Stimulated activated CD4-positive, alpha-beta T cell treated with anti-CD3 and anti-CD28 coated beads, Interleukin-2, amount 100 ng/mL, for 48 hours (primary cell): ENCODE data around the gene MMP1.

Experiments used
- DNase-seq, 2 donors: peaks; one replicate each; pipeline ENCODE4 v3.0.0-alpha.2; 2020

Gene MMP1

GRCh38 chr11:102802341-102802740, 4.4 kb upstream of the MMP1 start:
- DNase-seq = no peak

DNA sequence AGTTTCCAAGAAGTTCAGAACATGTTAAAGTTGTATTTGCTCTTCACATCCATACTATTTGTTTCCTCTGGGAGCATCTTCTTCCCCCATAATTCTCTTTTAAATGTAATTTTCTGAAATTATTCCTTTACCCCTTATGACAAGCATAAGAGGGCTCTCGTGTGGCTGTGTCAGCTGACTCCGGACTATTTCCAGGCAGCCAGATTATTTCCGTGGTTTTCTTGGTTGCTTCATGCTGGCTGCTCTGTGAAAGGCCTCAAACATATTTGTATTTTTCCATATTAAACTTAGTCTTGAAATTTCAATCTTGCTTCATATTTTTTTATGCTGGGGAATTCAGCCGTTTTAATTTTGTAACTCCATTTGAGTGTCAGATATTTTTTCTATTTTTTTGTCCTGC, 2.8 kb upstream of the MMP1 start:
- DNase-seq = no peak

DNA sequence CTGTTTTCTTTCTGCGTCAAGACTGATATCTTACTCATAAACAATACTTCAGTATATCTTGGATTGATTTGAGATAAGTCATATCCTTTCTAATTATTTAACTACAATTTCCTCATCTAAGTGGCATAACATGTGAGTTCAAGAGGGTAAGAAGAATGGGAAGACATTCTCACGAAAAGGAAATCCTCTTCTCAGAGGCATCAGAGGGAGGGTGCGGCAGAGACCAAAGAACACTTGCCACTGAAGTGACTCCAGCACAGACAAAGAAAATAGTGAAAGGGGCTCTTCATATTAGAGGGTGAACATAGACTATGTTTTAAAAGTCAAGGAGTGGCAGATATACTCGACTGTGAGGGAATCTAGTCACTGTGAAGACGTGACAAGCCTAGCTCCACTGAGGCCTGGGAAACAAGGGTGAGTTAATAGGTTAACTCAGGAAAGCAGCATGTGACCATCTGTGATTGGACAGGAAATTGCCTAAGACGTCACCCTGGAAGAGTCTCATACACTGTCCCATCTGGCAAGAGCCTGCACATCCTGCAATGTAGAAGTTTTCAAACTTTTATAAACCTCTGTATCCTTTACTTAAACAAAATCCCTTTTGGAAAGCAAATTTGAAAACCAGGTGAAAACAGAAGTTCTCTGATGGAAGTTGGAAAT, 1.9 kb upstream of the MMP1 start:
- no peak for DNase-seq

DNA sequence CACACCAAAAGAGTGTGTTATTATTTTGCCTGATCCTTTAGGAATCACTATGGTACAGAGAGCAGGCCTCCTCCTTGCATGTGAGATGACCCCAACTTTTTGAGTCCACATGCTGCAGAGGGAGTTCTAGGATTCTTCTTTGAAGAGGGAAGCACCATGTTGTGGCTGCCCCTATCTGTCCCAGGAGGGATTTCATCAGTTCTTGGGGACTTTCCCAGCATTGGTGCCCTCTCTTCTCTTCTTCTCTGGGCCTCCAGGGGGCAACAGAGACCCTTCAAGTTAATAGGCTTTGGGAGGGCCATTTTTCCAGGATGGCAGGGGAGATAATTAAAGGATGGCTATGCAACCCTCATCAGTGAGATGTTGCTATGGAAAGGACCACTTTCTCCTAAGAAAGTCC, 3.6 kb downstream of the MMP1 start:
- peak in 1 of 2 donors; percentile 2 for DNase-seq

- DNase-seq = no peak
Observed at GRCh38 chr11:102793677-102794290, 4.2 kb downstream of the MMP1 start.

GRCh38 chr11:102792604-102793003, 5.4 kb downstream of the MMP1 start:
- no peak for DNase-seq

DNA sequence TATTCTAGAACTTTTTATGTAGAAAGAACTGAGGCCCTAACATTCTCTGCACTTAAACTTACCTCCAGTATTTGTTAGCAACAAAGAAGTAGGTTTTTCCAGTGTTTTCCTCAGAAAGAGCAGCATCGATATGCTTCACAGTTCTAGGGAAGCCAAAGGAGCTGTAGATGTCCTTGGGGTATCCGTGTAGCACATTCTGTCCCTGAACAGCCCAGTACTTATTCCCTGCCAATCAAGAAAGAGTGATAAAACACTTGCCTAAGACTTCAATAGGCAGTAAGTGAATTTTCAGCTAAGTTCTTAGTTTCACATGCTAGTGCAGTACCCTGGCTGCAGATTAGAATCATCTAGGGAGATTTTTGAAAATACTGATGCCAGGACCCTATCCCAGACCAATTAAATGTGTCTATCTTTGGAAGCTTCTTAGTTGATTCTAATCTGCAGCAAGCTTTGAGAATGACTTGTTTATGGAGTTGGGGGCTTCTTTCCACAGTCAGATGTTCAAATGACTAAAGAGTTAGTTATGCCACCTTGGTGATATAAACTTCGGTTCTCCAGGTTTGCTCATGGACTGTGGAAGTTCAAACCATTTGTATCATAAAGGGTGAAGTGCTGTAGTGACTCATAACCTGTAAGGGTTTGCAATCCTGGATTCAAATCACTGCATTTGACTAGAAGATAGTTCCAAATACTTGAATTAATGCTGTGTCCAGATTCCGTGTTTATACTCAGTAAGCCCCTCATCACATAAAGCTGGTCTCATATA, 6.5 kb downstream of the MMP1 start:
- no peak for DNase-seq

DNA sequence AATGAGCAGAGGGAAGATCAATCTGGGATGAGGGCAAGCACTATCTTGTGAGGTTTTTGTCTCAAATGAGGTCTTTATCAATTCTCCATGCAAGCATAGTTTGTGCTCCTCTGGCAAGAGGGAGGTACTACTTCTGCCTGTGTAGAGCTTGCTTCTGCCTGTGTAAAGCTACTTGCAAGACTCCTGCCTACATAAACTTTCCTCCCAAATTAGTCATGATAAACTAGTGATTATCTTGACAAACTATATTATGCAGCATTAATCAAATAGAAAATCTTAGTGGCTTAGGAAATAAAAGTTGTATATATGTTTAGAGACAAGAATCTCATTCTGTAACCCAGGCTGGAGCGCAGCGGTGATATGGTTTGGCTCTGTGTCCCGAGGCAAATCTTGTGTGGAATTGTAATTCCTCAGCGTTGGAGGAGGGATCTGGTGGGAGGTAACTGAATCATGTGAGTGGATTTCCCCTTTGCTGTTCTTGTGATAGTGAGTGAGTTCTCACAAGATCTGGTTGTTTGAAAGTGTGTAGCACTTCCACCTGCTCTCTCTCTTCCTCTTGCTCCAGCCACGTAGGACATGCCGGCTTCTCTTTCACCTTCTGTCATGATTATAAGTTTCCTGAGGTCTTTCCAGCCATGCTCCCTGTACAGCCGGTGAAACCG, 9.5 kb downstream of the MMP1 start:
- DNase-seq = no peak

DNA sequence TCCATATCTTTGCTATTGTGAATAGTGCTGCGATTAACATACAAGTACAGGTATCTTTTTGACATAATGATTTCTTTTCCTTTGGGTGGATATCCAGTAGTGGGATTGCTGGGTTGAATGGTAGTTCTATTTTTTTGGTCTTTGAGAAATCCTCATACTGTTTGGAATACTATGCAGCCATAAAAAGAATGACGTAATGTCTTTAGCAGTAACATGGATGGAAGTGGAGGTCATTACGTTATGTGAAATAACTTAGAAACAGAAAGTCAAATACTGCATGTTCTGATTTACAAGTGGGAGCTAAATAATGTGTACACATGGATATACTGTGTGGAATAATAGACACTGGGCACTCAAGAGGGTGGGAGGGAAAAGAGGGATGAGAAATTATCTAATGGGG, 13.6 kb downstream of the MMP1 start:
- DNase-seq = no peak

DNA sequence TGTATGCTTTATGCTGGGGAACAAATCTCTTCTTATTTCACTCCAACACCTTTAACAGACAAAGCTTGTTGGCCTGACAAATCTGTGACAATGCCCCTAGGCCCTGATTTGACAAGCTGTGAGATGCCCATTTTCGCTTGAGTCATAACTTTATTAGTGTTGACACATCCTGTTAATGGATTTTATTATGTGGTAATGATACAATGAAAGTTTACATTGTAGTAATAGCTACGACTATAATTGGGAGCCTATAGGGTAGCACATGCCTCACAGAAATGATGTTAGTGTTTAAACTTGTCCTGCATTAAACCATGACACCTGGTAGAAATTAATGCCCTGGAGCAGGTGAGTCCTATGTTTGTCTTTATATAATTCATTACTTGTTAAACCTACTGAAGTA, 14.2 kb downstream of the MMP1 start:
- no peak for DNase-seq

GRCh38 chr11:102783016-102783415, 14.9 kb downstream of the MMP1 start:
- no peak for DNase-seq

GRCh38 chr11:102781676-102782075, 16.3 kb downstream of the MMP1 start:
- DNase-seq = no peak

DNA sequence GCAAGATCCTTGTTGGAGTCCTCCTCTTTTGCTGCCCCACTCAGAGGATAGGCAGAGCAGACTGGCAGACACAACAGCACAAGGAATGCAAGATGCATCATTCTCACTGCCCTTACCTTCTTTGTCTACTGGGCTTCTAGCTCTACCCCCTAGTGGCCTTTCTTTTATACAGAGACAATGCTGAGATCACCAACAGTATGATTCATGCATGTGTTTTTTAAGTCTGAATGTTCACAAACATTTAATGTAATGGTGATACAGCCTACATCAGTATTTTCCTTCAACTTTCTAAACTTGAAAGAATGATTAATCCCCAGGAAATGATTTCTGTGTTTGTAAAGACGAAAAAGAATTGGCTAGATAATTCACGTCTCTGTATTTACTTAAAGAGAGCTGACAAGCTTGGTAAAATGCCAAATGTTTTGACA, 17.5 kb downstream of the MMP1 start, which contains the start of gene MMP10:
Gene MMP10, minus strand, starts transcription at position 138 of the 428 bp plus-strand sequence. Its CDS starts 37 bp downstream, at position 101.
- DNase-seq = no peak

DNA sequence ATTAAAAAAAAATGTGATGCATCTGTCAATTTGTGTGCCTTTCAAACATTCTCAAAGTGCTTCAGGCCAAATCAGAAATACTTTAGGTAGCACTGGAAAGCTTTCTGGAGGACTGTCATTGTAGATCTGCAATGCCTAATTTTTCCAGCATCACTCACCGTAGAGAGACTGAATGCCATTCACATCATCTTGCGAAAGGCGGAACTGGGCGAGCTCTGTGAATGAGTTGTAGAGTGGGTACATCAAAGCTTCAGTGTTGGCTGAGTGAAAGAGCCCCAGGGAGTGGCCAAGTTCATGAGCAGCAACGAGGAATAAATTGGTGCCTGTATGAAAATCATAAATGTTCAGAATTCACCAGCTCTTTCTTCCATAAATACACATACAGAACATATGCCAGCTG, 21.5 kb downstream of the MMP1 start:
- DNase-seq = no peak

DNA sequence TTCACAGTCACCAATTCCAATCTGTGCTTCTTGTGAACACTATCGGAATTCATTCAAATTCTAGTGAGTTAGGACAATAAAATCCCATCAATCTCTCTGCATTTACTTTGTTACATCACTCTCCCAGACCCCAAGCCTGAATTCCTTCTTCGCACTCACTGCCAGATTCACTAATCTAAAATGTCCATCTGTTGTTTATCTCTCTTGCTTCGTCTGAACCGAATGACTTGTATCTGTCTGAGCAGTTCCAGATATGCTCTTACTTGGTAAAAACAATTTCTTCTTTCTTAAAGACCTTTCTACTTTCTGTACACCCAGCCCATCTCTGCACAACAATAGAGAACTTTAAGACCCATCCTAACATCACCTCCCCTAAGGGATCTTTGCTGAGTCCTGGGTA, 24.6 kb downstream of the MMP1 start:
- DNase-seq = no peak

GRCh38 chr11:102771351-102771750, 26.6 kb downstream of the MMP1 start:
- no peak for DNase-seq

DNA sequence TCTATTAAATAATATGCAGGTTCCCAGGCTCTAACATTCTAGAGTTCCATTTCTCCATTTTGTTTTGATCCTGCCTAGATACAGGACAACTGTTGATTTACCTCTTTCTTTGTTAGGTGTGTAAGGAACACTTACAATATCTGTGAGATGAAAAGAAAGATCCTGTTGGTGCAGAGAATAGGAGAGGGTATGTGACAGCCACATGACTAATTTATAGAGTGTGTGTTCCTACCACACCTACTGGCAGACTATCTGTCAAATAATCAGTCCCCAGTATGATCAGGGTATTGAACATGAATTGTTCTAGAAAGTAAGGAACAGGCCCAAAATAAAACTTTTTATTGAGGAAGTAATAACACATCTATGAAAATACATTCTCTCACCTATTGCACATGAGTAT, 27.8 kb downstream of the MMP1 start:
- no peak for DNase-seq

- DNase-seq = no peak
Observed at GRCh38 chr11:102767800-102768199, 30.2 kb downstream of the MMP1 start.

DNA sequence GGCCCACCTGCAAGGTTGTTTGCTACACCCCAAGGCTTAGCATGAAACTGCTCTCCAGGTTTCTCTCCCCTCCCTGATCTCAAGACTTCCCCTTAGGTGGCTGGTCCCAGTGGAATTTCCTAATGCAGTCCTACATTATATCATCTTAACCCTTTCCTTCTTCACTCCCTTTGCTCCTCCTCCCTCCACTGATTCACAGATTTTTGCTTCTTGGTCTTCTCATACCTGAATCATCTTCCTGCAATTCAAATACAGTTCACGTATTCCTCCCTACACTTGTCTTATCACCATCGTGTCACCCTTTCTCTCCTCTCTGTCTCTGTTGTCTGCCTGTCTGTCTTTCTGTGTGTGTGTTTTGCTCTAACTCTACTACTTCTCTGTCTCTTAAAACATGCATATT, 34.5 kb downstream of the MMP1 start:
- DNase-seq = no peak

DNA sequence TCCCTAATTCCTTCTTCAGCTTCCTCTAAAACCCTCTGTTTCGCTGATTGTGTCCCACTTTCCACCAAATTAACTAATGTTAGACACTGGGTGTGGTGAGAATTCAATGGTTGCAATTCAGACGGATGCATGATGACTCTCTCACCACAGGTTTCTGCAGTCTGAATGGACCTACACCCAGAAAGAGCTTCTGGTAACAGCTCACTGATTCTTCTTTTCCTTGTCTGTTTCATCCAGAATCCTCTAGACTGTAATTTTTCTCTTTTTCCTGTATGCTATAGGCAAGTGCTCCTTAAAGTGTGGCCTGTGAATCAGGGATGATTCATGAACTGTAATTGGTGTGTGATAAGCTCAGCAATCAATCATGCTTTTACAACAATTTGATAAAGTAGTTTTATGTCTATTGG, 35.6 kb downstream of the MMP1 start:
- DNase-seq = no peak

DNA sequence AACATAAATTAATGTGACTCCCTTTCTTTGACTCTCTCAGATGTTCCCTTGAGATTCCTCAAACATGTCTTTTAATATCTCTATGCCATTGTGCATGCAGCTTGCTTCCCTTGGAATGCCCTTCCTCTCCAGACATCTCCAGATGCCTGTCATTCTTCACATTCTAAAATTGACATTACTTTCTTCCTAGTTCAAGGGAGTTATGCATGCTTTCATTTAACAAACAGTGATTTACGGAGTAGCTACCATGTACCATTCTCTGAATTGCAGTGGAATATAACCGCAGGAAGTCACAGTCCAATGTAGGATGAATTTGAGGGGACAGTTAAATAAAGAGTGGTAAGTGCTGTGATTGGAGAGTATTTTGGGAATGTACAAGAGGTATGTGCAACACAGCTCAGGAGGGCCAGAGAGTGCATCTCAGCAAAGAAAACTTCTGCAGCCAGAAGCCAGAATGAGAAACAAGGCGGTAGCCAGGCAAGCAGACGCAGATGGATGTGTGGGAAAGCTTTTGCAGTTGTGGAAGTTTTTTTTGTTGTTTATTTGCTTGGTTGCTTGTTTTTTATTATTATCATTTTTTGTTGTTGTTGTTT, 36.2 kb downstream of the MMP1 start:
- no peak for DNase-seq

DNA sequence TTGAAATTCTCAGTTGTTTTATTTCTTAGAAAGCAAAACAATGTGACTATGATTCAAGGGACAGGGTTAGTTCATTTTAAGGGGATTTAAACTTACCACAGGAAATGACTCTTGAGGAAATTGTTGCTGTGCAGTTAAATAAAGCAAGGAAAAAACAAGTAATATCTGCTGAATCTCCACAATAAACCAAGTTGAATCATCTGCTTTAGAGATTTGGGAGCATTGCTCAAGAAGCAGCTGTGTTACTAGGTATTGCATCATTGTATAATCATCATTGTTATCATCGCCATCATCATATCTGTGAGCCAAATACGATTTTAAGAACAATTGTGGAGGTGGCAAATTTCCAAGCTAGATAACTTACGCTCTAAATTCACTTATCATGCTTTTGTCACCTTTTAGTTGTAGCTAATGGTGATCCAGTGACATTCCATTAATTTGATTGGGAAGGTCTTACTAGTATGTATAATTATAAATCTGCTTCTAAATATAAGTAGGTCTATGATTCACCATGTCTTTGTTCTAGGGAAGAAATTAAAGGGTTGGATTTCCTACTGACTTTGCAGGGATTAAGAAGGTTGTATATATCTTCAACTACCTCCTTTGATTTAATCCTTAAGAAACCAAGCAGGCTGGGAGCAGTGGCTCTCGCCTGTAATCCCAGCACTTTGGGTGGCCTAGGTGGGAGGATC, 37.5 kb downstream of the MMP1 start:
- DNase-seq = no peak
